ENCODE results near the gene TMEM143. TPM values are rescaled to one million over a fixed set of nuclear protein-coding genes. Genes with fewer than 3 reads are reported as not detected.

The TMEM143 gene
- total and polyA plus RNA-seq, 7 experiments from 2014 or later = 5.7 to 39.8 (median 14.0) TPM

DNA sequence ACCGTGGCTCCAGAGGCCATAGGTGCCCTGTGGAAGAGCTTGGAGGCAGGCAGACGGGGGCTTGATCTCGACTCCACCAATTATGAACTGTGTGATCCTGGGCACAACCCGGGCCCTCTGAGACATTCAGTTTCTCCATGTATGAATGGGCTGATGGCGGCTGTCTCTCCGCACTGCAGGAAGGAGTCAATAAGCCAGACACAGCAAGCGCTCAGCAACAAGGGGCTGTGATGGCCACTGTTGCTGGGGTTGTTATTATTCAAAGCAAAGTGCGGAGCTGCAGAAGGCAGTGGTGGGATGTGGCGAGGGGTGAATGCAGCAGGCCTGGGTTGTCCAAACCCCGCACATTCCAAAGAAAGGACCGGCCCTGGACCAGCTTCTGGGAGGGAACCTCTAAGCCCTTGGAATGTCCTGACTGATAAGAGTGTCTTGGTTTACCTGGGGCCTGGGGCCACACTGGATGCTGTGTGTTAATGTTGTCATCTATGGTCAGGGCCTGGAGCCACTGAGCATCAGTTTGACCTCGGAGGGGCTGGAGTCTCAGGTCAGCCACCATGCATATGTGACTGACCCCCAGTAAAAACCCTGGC is 8.3 kb downstream of the TMEM143 start:
- H3K9me3 Mint-ChIP-seq = no peaks in the 10 kb centered on the region
- ChIA-PET POLR2A (no interaction called here), CTCF (no interaction called here)
- H3K4me3 Mint-ChIP-seq = no peak overlapping the region
- no peaks in the 10 kb centered on the region for H3K27me3 Mint-ChIP-seq
- no peak overlapping the region for H3K4me3 ChIP-seq (ENCODE audit: low read length)
- peaks cover 0 to 9% (median 3%) of the 10 kb centered on the region in 7 donors for H3K4me1 Mint-ChIP-seq
- no peak overlapping the region for H3K27ac Mint-ChIP-seq
- no peak overlapping the region for H3K27ac ChIP-seq (ENCODE audit: low read depth, low read length)
- ATAC-seq = no peak
- no peak for DNase-seq
- no peaks in the 10 kb centered on the region for H3K9me3 ChIP-seq (ENCODE audit: control insufficient read depth in 2 of 3, low read length in 3 of 3)
- peaks cover 0 to 13% (median 0%) of the 10 kb centered on the region in 3 experiments for H3K36me3 ChIP-seq (ENCODE audit: control insufficient read depth in 2 of 3, insufficient read depth in 3 of 3, low read length in 3 of 3)
- H3K36me3 Mint-ChIP-seq = peaks cover 0 to 8% (median 1%) of the 10 kb centered on the region in 5 donors
- intact Hi-C loops (cut with micrococcal nuclease) = no loop called here
- H3K4me1 ChIP-seq (ENCODE audit: control insufficient read depth in 2 of 2, insufficient read depth in 2 of 2, low read length in 2 of 2) = no peaks in the 10 kb centered on the region
- H3K27me3 ChIP-seq (ENCODE audit: control insufficient read depth in 2 of 2, insufficient read depth in 2 of 2, low read length in 2 of 2) = no peaks in the 10 kb centered on the region

DNA sequence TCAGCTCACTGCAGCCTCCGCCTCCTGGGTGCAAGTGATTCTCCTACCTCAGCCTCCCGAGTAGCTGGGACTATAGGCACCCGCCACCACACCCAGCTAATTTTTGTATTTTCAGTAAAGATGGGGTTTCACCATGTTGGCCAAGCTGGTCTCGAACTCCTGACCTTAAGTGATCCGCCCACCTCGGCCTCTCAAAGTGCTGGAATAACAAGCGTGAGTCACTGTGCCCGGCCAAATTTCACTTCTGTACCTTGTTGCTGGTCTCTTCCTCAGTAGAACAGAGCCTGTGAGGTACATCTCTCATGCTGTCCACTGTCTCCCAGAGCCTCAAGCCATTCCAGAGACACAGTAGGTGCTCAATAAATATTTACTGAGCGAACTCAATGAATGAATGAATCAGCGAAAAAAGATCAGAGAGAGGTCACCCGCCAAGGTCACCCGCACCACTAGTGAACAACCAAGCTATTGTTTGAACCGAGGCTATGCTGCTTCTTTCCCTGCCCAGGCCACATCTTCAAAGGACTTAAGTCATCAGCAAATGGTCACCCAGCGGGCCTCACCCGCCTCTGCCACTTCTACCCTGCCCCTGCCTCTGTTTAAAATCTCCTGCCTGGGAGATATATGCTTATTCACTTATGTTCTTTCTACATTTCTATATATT is 9.3 kb downstream of the TMEM143 start:
- peaks cover 0 to 5% (median 1%) of the 10 kb centered on the region in 5 donors for H3K36me3 Mint-ChIP-seq
- ATAC-seq = no peak
- no peak overlapping the region for H3K27ac Mint-ChIP-seq
- Histone ChIP-seq H3K27ac (ENCODE audit: low read depth, low read length) (no peak overlapping the region), H3K4me3 (ENCODE audit: low read length) (no peak overlapping the region), H3K4me1 (ENCODE audit: control insufficient read depth in 2 of 2, insufficient read depth in 2 of 2, low read length in 2 of 2) (no peaks in the 10 kb centered on the region), H3K27me3 (ENCODE audit: control insufficient read depth in 2 of 2, insufficient read depth in 2 of 2, low read length in 2 of 2) (no peaks in the 10 kb centered on the region), H3K9me3 (ENCODE audit: control insufficient read depth in 2 of 3, low read length in 3 of 3) (no peaks in the 10 kb centered on the region), H3K36me3 (ENCODE audit: control insufficient read depth in 2 of 3, insufficient read depth in 3 of 3, low read length in 3 of 3) (peaks cover 0 to 8% (median 0%) of the 10 kb centered on the region in 3 experiments)
- ChIA-PET POLR2A (no interaction called here), CTCF (no interaction called here)
- H3K4me3 Mint-ChIP-seq = no peak overlapping the region
- peaks cover 0 to 9% (median 3%) of the 10 kb centered on the region in 7 donors for H3K4me1 Mint-ChIP-seq
- no peak for DNase-seq
- no peaks in the 10 kb centered on the region for H3K9me3 Mint-ChIP-seq
- intact Hi-C loops (cut with micrococcal nuclease) = no loop called here
- H3K27me3 Mint-ChIP-seq = no peaks in the 10 kb centered on the region

DNA sequence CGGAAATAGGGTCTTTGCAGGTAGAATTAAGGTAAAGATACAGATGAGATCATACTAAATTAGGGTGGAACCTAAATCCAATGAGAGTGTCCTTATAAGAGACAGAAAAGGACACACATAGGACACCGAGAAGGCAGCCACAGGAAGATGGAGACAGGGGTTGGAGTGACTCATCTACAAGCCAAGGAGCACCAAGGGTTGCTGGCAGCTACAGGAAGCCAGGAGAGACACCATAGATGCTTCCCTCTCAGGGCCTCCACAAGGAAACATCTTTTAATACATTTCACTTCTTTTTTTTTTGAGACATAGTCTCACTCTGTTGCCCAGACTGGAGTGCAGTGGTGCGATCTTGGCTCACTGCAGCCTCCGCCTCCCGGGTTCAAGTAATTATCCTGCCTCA is 10.1 kb downstream of the TMEM143 start:
- intact Hi-C loops (cut with micrococcal nuclease) = no loop called here
- no peaks in the 10 kb centered on the region for H3K9me3 Mint-ChIP-seq
- peaks cover 0 to 9% (median 3%) of the 10 kb centered on the region in 7 donors for H3K4me1 Mint-ChIP-seq
- H3K27ac ChIP-seq (ENCODE audit: low read depth, low read length) = no peak overlapping the region
- H3K4me3 Mint-ChIP-seq = no peak overlapping the region
- no peaks in the 10 kb centered on the region for H3K27me3 ChIP-seq (ENCODE audit: control insufficient read depth in 2 of 2, insufficient read depth in 2 of 2, low read length in 2 of 2)
- CTCF ChIA-PET = no interaction called here
- no peaks in the 10 kb centered on the region for H3K9me3 ChIP-seq (ENCODE audit: control insufficient read depth in 2 of 3, low read length in 3 of 3)
- no peak overlapping the region for H3K4me3 ChIP-seq (ENCODE audit: low read length)
- POLR2A ChIA-PET = no interaction called here
- no peaks in the 10 kb centered on the region for H3K4me1 ChIP-seq (ENCODE audit: control insufficient read depth in 2 of 2, insufficient read depth in 2 of 2, low read length in 2 of 2)
- H3K36me3 ChIP-seq (ENCODE audit: control insufficient read depth in 2 of 3, insufficient read depth in 3 of 3, low read length in 3 of 3) = peaks cover 0 to 4% (median 0%) of the 10 kb centered on the region in 3 experiments
- DNase-seq (no peak), ATAC-seq (no peak)
- H3K36me3 Mint-ChIP-seq = peaks cover 0 to 4% (median 0%) of the 10 kb centered on the region in 5 donors
- H3K27ac Mint-ChIP-seq = no peak overlapping the region
- no peaks in the 10 kb centered on the region for H3K27me3 Mint-ChIP-seq

DNA sequence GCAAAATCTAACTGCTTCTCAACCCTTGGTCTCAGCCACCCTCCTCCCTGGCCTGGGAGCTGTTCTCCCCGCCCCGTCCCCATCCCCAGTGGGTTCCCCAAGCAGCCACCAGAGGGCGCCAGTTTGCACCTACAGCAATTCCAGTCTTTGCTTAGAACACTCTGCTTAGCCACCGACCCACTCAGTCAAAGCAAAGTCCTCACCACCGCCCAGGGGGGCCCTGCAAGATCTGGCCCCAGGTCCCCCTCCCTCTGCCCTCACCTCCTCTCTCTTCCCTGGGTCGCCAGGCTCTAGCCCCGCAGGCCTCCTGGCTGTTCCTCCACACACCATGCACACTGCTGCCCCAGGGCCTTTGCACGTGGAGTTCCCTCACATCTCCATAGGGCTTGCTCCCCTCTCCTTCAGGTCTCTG is 12.4 kb downstream of the TMEM143 start:
- POLR2A ChIA-PET = no interaction called here

DNA sequence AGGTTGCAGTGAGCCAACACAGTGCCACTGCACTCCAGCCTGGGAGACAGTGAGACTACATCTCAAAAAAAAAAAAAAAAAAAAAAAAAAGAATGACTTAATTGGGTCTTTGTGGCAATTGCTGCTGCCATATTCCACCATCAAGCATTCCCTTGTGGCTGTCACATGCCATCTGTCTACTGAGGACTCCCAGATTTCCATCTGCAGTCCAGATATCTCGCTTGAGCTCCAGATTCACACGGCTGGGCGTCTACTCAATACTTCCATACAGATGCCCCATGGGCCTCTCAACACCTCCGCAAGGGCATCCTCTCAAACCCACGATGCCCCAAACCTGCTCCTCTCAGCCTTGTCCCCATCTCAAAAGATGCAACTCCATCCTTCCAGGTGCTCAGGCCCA is 12.9 kb downstream of the TMEM143 start:
- H3K4me3 Mint-ChIP-seq = no peak overlapping the region
- Histone ChIP-seq H3K9me3 (ENCODE audit: control insufficient read depth in 2 of 3, low read length in 3 of 3) (no peaks in the 10 kb centered on the region), H3K27me3 (ENCODE audit: control insufficient read depth in 2 of 2, insufficient read depth in 2 of 2, low read length in 2 of 2) (no peaks in the 10 kb centered on the region), H3K4me1 (ENCODE audit: control insufficient read depth in 2 of 2, insufficient read depth in 2 of 2, low read length in 2 of 2) (no peaks in the 10 kb centered on the region), H3K36me3 (ENCODE audit: control insufficient read depth in 2 of 3, insufficient read depth in 3 of 3, low read length in 3 of 3) (no peaks in the 10 kb centered on the region), H3K27ac (ENCODE audit: low read depth, low read length) (no peak overlapping the region), H3K4me3 (ENCODE audit: low read length) (no peak overlapping the region)
- CTCF ChIA-PET = interaction anchor here (0.7 to 1.5 kb wide), 3 partner anchors 10 to 233 kb away, joined by 4 to 5 read pairs (median 4); no protein-coding TSS in a partner anchor
- no peaks in the 10 kb centered on the region for H3K9me3 Mint-ChIP-seq
- no peak for ATAC-seq
- DNase-seq = no peak
- POLR2A ChIA-PET = no interaction called here
- H3K4me1 Mint-ChIP-seq = peaks cover 0 to 10% (median 3%) of the 10 kb centered on the region in 7 donors
- peak overlapping the region in 1 of 9 donors; percentile 5 for H3K27ac Mint-ChIP-seq
- H3K36me3 Mint-ChIP-seq = peaks cover 0 to 9% (median 3%) of the 10 kb centered on the region in 5 donors
- H3K27me3 Mint-ChIP-seq = no peaks in the 10 kb centered on the region
- intact Hi-C loops (cut with micrococcal nuclease) = loop anchor here (1.0 to 2.0 kb wide), 4 partner anchors 16 to 257 kb away; no protein-coding TSS in a partner anchor

More for the DNA sequence above, 12.4 kb downstream of the TMEM143 start:
- Histone ChIP-seq H3K27ac (ENCODE audit: low read depth, low read length) (no peak overlapping the region), H3K36me3 (ENCODE audit: control insufficient read depth in 2 of 3, insufficient read depth in 3 of 3, low read length in 3 of 3) (no peaks in the 10 kb centered on the region), H3K4me3 (ENCODE audit: low read length) (no peak overlapping the region), H3K27me3 (ENCODE audit: control insufficient read depth in 2 of 2, insufficient read depth in 2 of 2, low read length in 2 of 2) (no peaks in the 10 kb centered on the region), H3K9me3 (ENCODE audit: control insufficient read depth in 2 of 3, low read length in 3 of 3) (no peaks in the 10 kb centered on the region), H3K4me1 (ENCODE audit: control insufficient read depth in 2 of 2, insufficient read depth in 2 of 2, low read length in 2 of 2) (no peaks in the 10 kb centered on the region)
- intact Hi-C loops (cut with micrococcal nuclease) = loop anchor here (1.0 to 2.0 kb wide), 4 partner anchors 17 to 257 kb away; no protein-coding TSS in a partner anchor
- peak; percentile 49 to 81 (median 64) for DNase-seq
- H3K4me1 Mint-ChIP-seq = peaks cover 0 to 10% (median 3%) of the 10 kb centered on the region in 7 donors
- ATAC-seq = peak; percentile 82
- no peaks in the 10 kb centered on the region for H3K27me3 Mint-ChIP-seq
- peak overlapping the region in 1 of 9 donors; percentile 5 for H3K27ac Mint-ChIP-seq
- H3K4me3 Mint-ChIP-seq = peak overlapping the region in 1 of 10 donors; percentile 45
- CTCF ChIA-PET = interaction anchor here (1.5 kb wide), 1 partner anchor 233 kb away, joined by 5 read pairs; no protein-coding TSS in a partner anchor
- H3K9me3 Mint-ChIP-seq = no peaks in the 10 kb centered on the region
- peaks cover 0 to 9% (median 3%) of the 10 kb centered on the region in 5 donors for H3K36me3 Mint-ChIP-seq

DNA sequence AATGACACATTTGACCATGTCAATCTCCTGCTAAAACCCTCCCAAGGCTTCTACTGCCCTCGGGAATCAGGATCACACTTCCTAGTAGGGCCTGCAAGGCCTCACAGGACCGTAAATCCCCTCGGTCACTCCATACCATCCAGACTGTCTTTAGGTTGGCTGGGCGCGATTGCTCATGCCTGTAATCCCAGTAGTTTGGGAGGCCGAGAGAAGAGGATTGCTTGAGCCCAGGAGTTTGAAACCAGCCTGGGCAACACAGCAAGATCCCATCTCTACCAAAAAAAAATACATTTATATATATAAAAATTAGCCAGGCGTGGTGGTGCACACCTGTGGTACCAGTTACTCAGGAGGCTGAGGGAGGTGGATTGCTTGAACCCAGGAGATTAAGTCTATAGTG is 15.0 kb downstream of the TMEM143 start:
- Histone ChIP-seq H3K36me3 (ENCODE audit: control insufficient read depth in 2 of 3, insufficient read depth in 3 of 3, low read length in 3 of 3) (no peaks in the 10 kb centered on the region), H3K9me3 (ENCODE audit: control insufficient read depth in 2 of 3, low read length in 3 of 3) (no peaks in the 10 kb centered on the region), H3K4me3 (ENCODE audit: low read length) (no peak overlapping the region), H3K27me3 (ENCODE audit: control insufficient read depth in 2 of 2, insufficient read depth in 2 of 2, low read length in 2 of 2) (no peaks in the 10 kb centered on the region), H3K27ac (ENCODE audit: low read depth, low read length) (no peak overlapping the region), H3K4me1 (ENCODE audit: control insufficient read depth in 2 of 2, insufficient read depth in 2 of 2, low read length in 2 of 2) (no peaks in the 10 kb centered on the region)
- DNase-seq (no peak), ATAC-seq (no peak)
- peak overlapping the region in 1 of 9 donors; percentile 36 for H3K27ac Mint-ChIP-seq
- ChIA-PET POLR2A (no interaction called here), CTCF (no interaction called here)
- no peaks in the 10 kb centered on the region for H3K9me3 Mint-ChIP-seq
- no peak overlapping the region for H3K4me3 Mint-ChIP-seq
- H3K27me3 Mint-ChIP-seq = no peaks in the 10 kb centered on the region
- intact Hi-C loops (cut with micrococcal nuclease) = no loop called here
- H3K4me1 Mint-ChIP-seq = peaks cover 0 to 10% (median 3%) of the 10 kb centered on the region in 7 donors
- H3K36me3 Mint-ChIP-seq = peaks cover 0 to 9% (median 3%) of the 10 kb centered on the region in 5 donors

Data from naive thymus-derived CD4-positive, alpha-beta T cell (primary cell).